GM18511 (cell line): ENCODE measurements around the gene DDX39B.
"Not testable (repeated sequence)": the region's sequence is repeated elsewhere in the genome, so short reads cannot be mapped to it uniquely, and the experiment has no call there.

Experiments used
- ATAC-seq: cut with Tn5 transposase; IDR thresholded peaks from one replicate; pipeline ENCODE4 v1.9.1; 2021; ENCODE audit warnings: mild to moderate bottlenecking, moderate library complexity; ENCODE audit not compliant: unreplicated experiment

The DDX39B gene

GRCh38 chr6:31487674-31488073 is 54.1 kb downstream of the DDX39B start:
- ATAC-seq, result not testable (repeated sequence)

- ATAC-seq, result not testable (repeated sequence)
Observed at GRCh38 chr6:31486065-31486837, 55.6 kb downstream of the DDX39B start.

- ATAC-seq, result no peak
Observed at GRCh38 chr6:31485055-31485454, 56.7 kb downstream of the DDX39B start.

DNA sequence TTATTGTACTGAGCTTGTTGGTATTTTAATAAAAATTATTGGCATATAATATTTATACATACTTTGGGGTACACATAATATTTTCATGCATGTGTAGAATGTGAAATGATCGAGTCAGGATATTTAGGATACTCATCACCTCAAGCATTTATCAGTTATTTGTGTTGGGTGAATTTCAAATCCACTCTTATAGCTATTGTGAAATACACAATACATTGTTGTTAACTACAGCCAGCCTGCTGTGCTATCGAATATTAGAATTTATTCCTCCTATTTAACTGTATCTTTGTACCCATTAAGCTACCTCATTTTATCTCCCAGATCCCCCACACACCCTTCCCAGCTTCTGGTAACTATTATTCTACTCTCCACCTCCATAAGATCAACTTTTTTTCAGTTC is 58.4 kb downstream of the DDX39B start:
- ATAC-seq, result no peak

- no peak for ATAC-seq
Observed at GRCh38 chr6:31480574-31480973, 61.2 kb downstream of the DDX39B start.
